HEK293T (cell line): ENCODE measurements around the gene COX6B1.

Source experiments
- ARNT ChIP-seq: fragments of 450-650 bp; IDR thresholded peaks from 2 replicates; pipeline ENCODE4 v1.6.1; 2017; ENCODE audit warnings: mild to moderate bottlenecking
- FOXK2 ChIP-seq: fragments of 450-650 bp; IDR thresholded peaks from 2 replicates; pipeline ENCODE4 v1.6.1; 2016; ENCODE audit warnings: mild to moderate bottlenecking
- HDGF ChIP-seq: fragments of 450-650 bp; IDR thresholded peaks from 2 replicates; pipeline ENCODE4 v1.6.1; 2017; ENCODE audit warnings: antibody characterized with exemption, borderline replicate concordance
- SP1 ChIP-seq: fragments of 450-650 bp; IDR thresholded peaks from 2 replicates; pipeline ENCODE4 v1.6.1; 2017
- ZNF384 ChIP-seq: fragments of 450-650 bp; IDR thresholded peaks from 2 replicates; pipeline ENCODE4 v1.6.1; 2016
- TF ChIP-seq, protein P1 (sequence below): fragments of 450-650 bp; IDR thresholded peaks from 2 replicates; pipeline ENCODE4 v1.6.1; 2016

DNA sequence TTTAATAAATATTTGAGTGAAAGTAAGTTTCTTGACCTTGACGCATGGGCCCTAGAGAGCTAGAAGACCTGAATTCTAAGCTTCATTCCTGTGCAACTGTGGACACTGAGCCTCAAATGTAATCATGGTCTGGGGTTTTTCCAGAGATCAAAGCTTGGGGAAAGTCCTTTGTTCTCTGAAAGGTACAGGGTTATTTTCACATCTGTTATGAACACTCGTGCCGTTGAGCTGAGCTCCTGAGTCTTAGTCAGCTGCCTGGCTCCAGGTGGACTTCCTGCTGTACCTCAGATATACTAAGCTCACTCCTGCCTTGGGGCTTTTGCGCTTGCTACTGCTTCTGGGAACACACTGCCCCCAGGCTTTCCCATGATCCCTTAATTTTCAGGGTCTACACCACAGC, 48.7 kb downstream of the COX6B1 start:
- TF ChIP-seq SP1 (no peak), ZNF384 (no peak), ARNT (no peak), FOXK2 (no peak), HDGF (no peak)
- TF ChIP-seq, protein P1, sequence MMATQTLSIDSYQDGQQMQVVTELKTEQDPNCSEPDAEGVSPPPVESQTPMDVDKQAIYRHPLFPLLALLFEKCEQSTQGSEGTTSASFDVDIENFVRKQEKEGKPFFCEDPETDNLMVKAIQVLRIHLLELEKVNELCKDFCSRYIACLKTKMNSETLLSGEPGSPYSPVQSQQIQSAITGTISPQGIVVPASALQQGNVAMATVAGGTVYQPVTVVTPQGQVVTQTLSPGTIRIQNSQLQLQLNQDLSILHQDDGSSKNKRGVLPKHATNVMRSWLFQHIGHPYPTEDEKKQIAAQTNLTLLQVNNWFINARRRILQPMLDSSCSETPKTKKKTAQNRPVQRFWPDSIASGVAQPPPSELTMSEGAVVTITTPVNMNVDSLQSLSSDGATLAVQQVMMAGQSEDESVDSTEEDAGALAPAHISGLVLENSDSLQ: no peak
